ENCODE results near the gene VSNL1.

VSNL1 gene

DNA sequence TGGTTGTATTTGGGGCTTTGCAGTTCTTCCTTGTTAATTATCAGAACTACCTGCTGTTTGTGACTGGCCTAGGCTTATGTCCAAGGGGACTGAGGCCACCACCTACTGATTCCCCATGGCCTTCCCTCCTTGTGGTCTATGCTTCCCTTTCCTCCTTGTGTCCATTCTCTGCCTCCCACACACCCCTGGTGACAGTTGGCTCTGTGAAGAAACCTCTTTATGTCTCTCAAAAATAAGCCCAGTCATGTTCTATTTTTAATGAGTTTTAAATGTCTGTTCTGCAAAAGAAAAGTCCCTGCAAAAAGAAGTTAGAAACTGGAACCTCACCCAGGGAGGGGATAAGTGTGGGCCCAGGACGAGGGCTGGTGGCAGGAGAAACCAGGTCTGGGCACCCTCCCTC is 108.1 kb downstream of the VSNL1 start:
- no peaks in the 10 kb centered on the region for H3K36me3 Mint-ChIP-seq (ENCODE audit: low read depth)
- no peaks in the 10 kb centered on the region for H3K9me3 Mint-ChIP-seq
- no peak overlapping the region for H3K4me3 Mint-ChIP-seq
- no peaks in the 10 kb centered on the region for H3K27me3 Mint-ChIP-seq (ENCODE audit: low read depth)
- H3K27ac Mint-ChIP-seq = no peak overlapping the region
- H3K4me1 Mint-ChIP-seq (ENCODE audit: low read depth) = peaks cover 4% of the 10 kb centered on the region

- Mint-ChIP-seq H3K27ac (no peak overlapping the region), H3K36me3 (ENCODE audit: low read depth) (no peaks in the 10 kb centered on the region), H3K27me3 (ENCODE audit: low read depth) (no peaks in the 10 kb centered on the region), H3K4me3 (no peak overlapping the region), H3K4me1 (ENCODE audit: low read depth) (peaks cover 4% of the 10 kb centered on the region), H3K9me3 (no peaks in the 10 kb centered on the region)
Measured at GRCh38 chr2:17649026-17649425, 108.5 kb downstream of the VSNL1 start.

- Mint-ChIP-seq H3K4me3 (no peak overlapping the region), H3K9me3 (no peaks in the 10 kb centered on the region), H3K27ac (no peak overlapping the region), H3K4me1 (ENCODE audit: low read depth) (no peaks in the 10 kb centered on the region), H3K36me3 (ENCODE audit: low read depth) (peaks cover 1% of the 10 kb centered on the region), H3K27me3 (ENCODE audit: low read depth) (no peaks in the 10 kb centered on the region)
Measured at GRCh38 chr2:17652681-17653394, 112.3 kb downstream of the VSNL1 start.

GRCh38 chr2:17657759-17658158 is 117.3 kb downstream of the VSNL1 start:
- Mint-ChIP-seq H3K4me1 (ENCODE audit: low read depth) (peaks cover 18% of the 10 kb centered on the region), H3K4me3 (no peak overlapping the region), H3K9me3 (no peaks in the 10 kb centered on the region), H3K27ac (no peak overlapping the region), H3K27me3 (ENCODE audit: low read depth) (no peaks in the 10 kb centered on the region), H3K36me3 (ENCODE audit: low read depth) (peaks cover 4% of the 10 kb centered on the region)

DNA sequence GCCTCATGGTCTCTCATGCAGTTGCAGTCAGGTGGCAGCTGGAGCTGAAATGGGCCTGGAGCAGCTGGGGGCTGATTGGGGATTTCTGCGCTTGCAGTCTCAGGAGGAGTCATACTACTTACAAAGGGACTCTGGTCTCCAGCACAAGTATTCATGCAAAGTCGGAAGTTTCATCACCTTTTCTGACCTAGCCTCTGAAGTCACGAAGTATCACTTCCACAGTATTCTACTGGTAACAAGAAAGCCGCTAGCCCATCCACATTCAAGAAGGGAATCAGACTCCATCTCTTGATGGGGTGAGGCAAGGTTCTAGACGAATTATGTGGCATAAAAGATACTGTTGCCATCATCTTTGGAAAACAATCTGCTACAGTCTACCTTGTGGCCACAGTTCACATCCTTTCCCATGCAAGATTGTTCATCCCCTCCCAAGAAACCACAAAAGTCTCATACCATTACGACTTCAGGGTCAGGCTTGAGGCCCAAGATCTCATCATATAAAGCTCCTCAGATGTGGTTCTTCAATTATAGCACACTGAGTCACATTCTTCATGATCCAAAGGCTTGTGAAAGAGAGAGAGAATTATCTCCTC is 117.9 kb downstream of the VSNL1 start:
- no peaks in the 10 kb centered on the region for H3K9me3 Mint-ChIP-seq
- no peak overlapping the region for H3K27ac Mint-ChIP-seq
- H3K36me3 Mint-ChIP-seq (ENCODE audit: low read depth) = peaks cover 7% of the 10 kb centered on the region
- no peak overlapping the region for H3K4me3 Mint-ChIP-seq
- no peaks in the 10 kb centered on the region for H3K27me3 Mint-ChIP-seq (ENCODE audit: low read depth)
- H3K4me1 Mint-ChIP-seq (ENCODE audit: low read depth) = peaks cover 18% of the 10 kb centered on the region

- Mint-ChIP-seq H3K36me3 (ENCODE audit: low read depth) (peaks cover 14% of the 10 kb centered on the region), H3K9me3 (no peaks in the 10 kb centered on the region), H3K4me3 (no peak overlapping the region), H3K27me3 (ENCODE audit: low read depth) (no peaks in the 10 kb centered on the region), H3K4me1 (ENCODE audit: low read depth) (peaks cover 18% of the 10 kb centered on the region), H3K27ac (no peak overlapping the region)
Measured at GRCh38 chr2:17660219-17660618, 119.7 kb downstream of the VSNL1 start.

GRCh38 chr2:17661460-17661859 is 121.0 kb downstream of the VSNL1 start:
- Mint-ChIP-seq H3K4me1 (ENCODE audit: low read depth) (peaks cover 18% of the 10 kb centered on the region), H3K27ac (no peak overlapping the region), H3K9me3 (no peaks in the 10 kb centered on the region), H3K27me3 (ENCODE audit: low read depth) (no peaks in the 10 kb centered on the region), H3K4me3 (no peak overlapping the region), H3K36me3 (ENCODE audit: low read depth) (peaks cover 19% of the 10 kb centered on the region)

GRCh38 chr2:17662723-17663122 is 122.2 kb downstream of the VSNL1 start:
- Mint-ChIP-seq H3K4me1 (ENCODE audit: low read depth) (peaks cover 18% of the 10 kb centered on the region), H3K36me3 (ENCODE audit: low read depth) (peaks cover 19% of the 10 kb centered on the region), H3K4me3 (no peak overlapping the region), H3K9me3 (no peaks in the 10 kb centered on the region), H3K27ac (no peak overlapping the region), H3K27me3 (ENCODE audit: low read depth) (no peaks in the 10 kb centered on the region)

DNA sequence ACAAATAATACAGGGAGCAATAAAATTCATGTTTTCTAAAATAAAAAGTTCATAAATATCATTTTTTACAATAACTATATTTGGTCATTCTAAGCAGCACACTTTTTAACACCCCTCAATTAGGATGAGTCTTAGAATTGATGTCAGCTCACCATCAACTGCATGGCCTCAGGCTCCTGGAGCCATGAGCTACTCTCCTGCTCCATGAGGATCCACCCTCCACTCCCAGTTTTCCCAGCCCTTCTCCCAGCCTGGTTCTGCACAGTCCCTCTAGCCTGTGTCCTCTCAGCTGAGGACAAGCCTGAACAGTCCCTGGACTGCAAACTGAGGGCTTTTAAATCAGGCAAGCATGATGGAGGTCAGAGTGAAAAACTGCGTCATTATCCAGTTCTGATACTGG is 124.0 kb downstream of the VSNL1 start:
- Mint-ChIP-seq H3K36me3 (ENCODE audit: low read depth) (peaks cover 29% of the 10 kb centered on the region), H3K9me3 (no peaks in the 10 kb centered on the region), H3K27me3 (ENCODE audit: low read depth) (no peaks in the 10 kb centered on the region), H3K4me3 (no peak overlapping the region), H3K27ac (no peak overlapping the region), H3K4me1 (ENCODE audit: low read depth) (peaks cover 2% of the 10 kb centered on the region)

- H3K36me3 Mint-ChIP-seq (ENCODE audit: low read depth) = peaks cover 29% of the 10 kb centered on the region
- no peak overlapping the region for H3K4me3 Mint-ChIP-seq
- H3K27me3 Mint-ChIP-seq (ENCODE audit: low read depth) = no peaks in the 10 kb centered on the region
- H3K27ac Mint-ChIP-seq = no peak overlapping the region
- no peaks in the 10 kb centered on the region for H3K4me1 Mint-ChIP-seq (ENCODE audit: low read depth)
- no peaks in the 10 kb centered on the region for H3K9me3 Mint-ChIP-seq
Measured at GRCh38 chr2:17667898-17668297, 127.4 kb downstream of the VSNL1 start.

GRCh38 chr2:17672583-17673317 is 132.3 kb downstream of the VSNL1 start:
- Mint-ChIP-seq H3K9me3 (no peaks in the 10 kb centered on the region), H3K36me3 (ENCODE audit: low read depth) (peaks cover 29% of the 10 kb centered on the region), H3K27ac (no peak overlapping the region), H3K4me1 (ENCODE audit: low read depth) (no peaks in the 10 kb centered on the region), H3K4me3 (no peak overlapping the region), H3K27me3 (ENCODE audit: low read depth) (no peaks in the 10 kb centered on the region)

GRCh38 chr2:17674817-17675216 is 134.3 kb downstream of the VSNL1 start:
- Mint-ChIP-seq H3K9me3 (no peaks in the 10 kb centered on the region), H3K4me3 (no peak overlapping the region), H3K27me3 (ENCODE audit: low read depth) (no peaks in the 10 kb centered on the region), H3K4me1 (ENCODE audit: low read depth) (no peaks in the 10 kb centered on the region), H3K36me3 (ENCODE audit: low read depth) (peaks cover 27% of the 10 kb centered on the region), H3K27ac (no peak overlapping the region)

DNA sequence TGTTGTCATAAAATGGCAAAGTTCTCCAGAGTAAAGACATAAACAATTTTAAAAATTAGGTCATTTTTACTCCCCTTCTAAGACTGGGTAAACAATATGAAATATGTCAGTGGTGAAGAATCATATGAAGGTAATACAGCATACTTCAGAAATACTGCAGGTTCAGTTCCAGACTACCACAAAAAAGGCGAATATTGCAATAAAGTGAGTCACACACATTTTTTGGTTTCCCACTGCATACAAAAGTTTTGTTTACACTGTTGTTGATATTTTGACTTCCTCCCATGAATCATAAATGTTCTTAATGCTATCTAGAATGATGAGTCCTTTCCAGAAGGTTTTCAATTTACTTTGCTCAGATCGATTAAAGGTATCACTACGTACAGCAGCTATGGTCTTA is 139.6 kb downstream of the VSNL1 start:
- H3K9me3 Mint-ChIP-seq = no peaks in the 10 kb centered on the region
- H3K4me3 Mint-ChIP-seq = no peak overlapping the region
- no peaks in the 10 kb centered on the region for H3K27me3 Mint-ChIP-seq (ENCODE audit: low read depth)
- peaks cover 36% of the 10 kb centered on the region for H3K36me3 Mint-ChIP-seq (ENCODE audit: low read depth)
- no peak overlapping the region for H3K27ac Mint-ChIP-seq
- H3K4me1 Mint-ChIP-seq (ENCODE audit: low read depth) = peaks cover 2% of the 10 kb centered on the region

GRCh38 chr2:17682098-17682857 is 141.8 kb downstream of the VSNL1 start:
- Mint-ChIP-seq H3K4me3 (no peak overlapping the region), H3K27me3 (ENCODE audit: low read depth) (no peaks in the 10 kb centered on the region), H3K27ac (no peak overlapping the region), H3K36me3 (ENCODE audit: low read depth) (peaks cover 29% of the 10 kb centered on the region), H3K4me1 (ENCODE audit: low read depth) (peaks cover 2% of the 10 kb centered on the region), H3K9me3 (no peaks in the 10 kb centered on the region)

Data from T-helper 1 cell treated with Interleukin-12 subunit alpha and Interleukin-12 subunit beta and Interleukin-4 antibody, amounts not matched to agents 30 μg/mL and 1 μg/mL, for 36 hours (primary cell).